Thyroid gland (tissue), 4 donors: Measurements from ENCODE around the gene MACROD1. TPM values are rescaled to one million over a fixed set of nuclear protein-coding genes. Genes with fewer than 3 reads are reported as not detected.

Experiments used
- DNase-seq, 2 donors: peaks; one replicate each; pipeline ENCODE4 v3.0.0-alpha.2; 2019
- H3K27ac ChIP-seq, 3 donors: fragments of 200-600 bp; sonication (generic); 1 replicate in 2 of 3; 2 replicates in 1 of 3; pipeline ENCODE4 v1.5.1; 2016 to 2019; ENCODE audit warnings: mild to moderate bottlenecking in 1 of 3, moderate library complexity in 1 of 3
- H3K27me3 ChIP-seq: fragments of 200-600 bp; sonication (generic); one replicate; pipeline ENCODE4 v1.5.1; 2019
- H3K36me3 ChIP-seq, 2 donors: fragments of 200-600 bp; sonication (generic); one replicate each; pipeline ENCODE4 v1.5.1; 2016 to 2019
- H3K4me1 ChIP-seq, 2 donors: fragments of 200-600 bp; sonication (generic); one replicate each; pipeline ENCODE4 v1.5.1; 2017 to 2019
- H3K4me3 ChIP-seq, 3 donors: fragments of 200-600 bp; sonication (generic); replicated peaks in 1 of 3; 1 replicate in 2 of 3; 2 replicates in 1 of 3; pipeline ENCODE4 v1.5.1; 2016; ENCODE audit warnings: mild to moderate bottlenecking in 1 of 3
- H3K9me3 ChIP-seq: fragments of 200-600 bp; sonication (generic); one replicate; pipeline ENCODE4 v1.5.1; 2017
- CTCF ChIP-seq, 6 experiments: fragments of 200-600 bp in 3 of 6; fragments of 450-650 bp in 3 of 6; sonication (generic) in 3 of 6; IDR thresholded peaks; one replicate each; pipeline ENCODE4 v1.5.1; 2016 to 2019; ENCODE audit warnings: antibody characterized with exemption in 6 of 6, mild to moderate bottlenecking in 2 of 6, inconsistent platforms in 1 of 6, moderate library complexity in 1 of 6
- POLR2A ChIP-seq, 2 donors: fragments of 450-650 bp; IDR thresholded peaks; one replicate each; pipeline ENCODE4 v1.6.1; 2017; ENCODE audit warnings: antibody characterized with exemption in 2 of 2, mild to moderate bottlenecking in 2 of 2, moderate library complexity in 1 of 2
- WGBS, 2 donors: methylation state at CpG; one replicate each; pipeline ENCODE4 v1.1.5; 2017; 5-methylcytosine and 5-hydroxymethylcytosine counted together
- intact Hi-C: fragments of 100-400 bp; cut with DNase I; formaldehyde crosslinking; loops from one replicate; pipeline ENCODE4 v1.15.1; 2023
- total RNA-seq, 4 donors: library from RNA; depleted of rRNA; stranded (reverse); fragments of >200 nt; gene quantifications; one replicate each; pipeline ENCODE4 v1.2.3, GENCODE V29; 2016

MACROD1 gene
- total RNA-seq, 4 donors from 2014 or later = 62.5 to 89.5 (median 70.0) TPM

GRCh38 chr11:64003807-64004589 is 161.9 kb downstream of the MACROD1 start:
- TF ChIP-seq POLR2A (IDR thresholded peaks at IDR 0.05) (no peak), CTCF (IDR thresholded peaks at IDR 0.05) (no peak)
- no peak for DNase-seq
- intact Hi-C loops = loop anchor here (10.0 kb wide), 1 partner anchor 81 kb away; no protein-coding TSS in a partner anchor
- H3K27me3 ChIP-seq = no peaks in the 10 kb centered on the region
- H3K36me3 ChIP-seq = no peaks in the 10 kb centered on the region
- WGBS, 2 donors = 81 to 84% methylated on average over 22 to 23 of the region's 23 CpGs
- H3K27ac ChIP-seq = no peak overlapping the region
- no peaks in the 10 kb centered on the region for H3K9me3 ChIP-seq
- H3K4me3 ChIP-seq = no peak overlapping the region
- H3K4me1 ChIP-seq = peaks cover 30 to 50% of the 10 kb centered on the region in 2 donors

GRCh38 chr11:64001484-64002420 is 164.2 kb downstream of the MACROD1 start:
- no peak overlapping the region for H3K27ac ChIP-seq
- no peaks in the 10 kb centered on the region for H3K27me3 ChIP-seq
- 69 to 79% methylated on average over 15 to 19 of the region's 23 CpGs for WGBS, 2 donors
- no peak for TF ChIP-seq POLR2A (IDR thresholded peaks at IDR 0.05)
- TF ChIP-seq CTCF (IDR thresholded peaks at IDR 0.05) = no peak
- peaks cover 10 to 16% of the 10 kb centered on the region in 2 donors for H3K36me3 ChIP-seq
- intact Hi-C loops = loop anchor here (2.0 to 10.0 kb wide), 2 partner anchors 83 to 147 kb away; no protein-coding TSS in a partner anchor
- no peaks in the 10 kb centered on the region for H3K9me3 ChIP-seq
- no peak for DNase-seq
- peaks cover 18 to 38% of the 10 kb centered on the region in 2 donors for H3K4me1 ChIP-seq
- no peak overlapping the region for H3K4me3 ChIP-seq

GRCh38 chr11:64000740-64001483 is 165.0 kb downstream of the MACROD1 start:
- 57% methylated on average over 11 of the region's 60 CpGs; no CpG with 5 or more reads in 1 of the 2 donors for WGBS, 2 donors
- H3K27ac ChIP-seq = no peak overlapping the region
- TF ChIP-seq CTCF (IDR thresholded peaks at IDR 0.05) (peak in 1 of 6 experiments; percentile 1), POLR2A (IDR thresholded peaks at IDR 0.05) (no peak)

GRCh38 chr11:64000026-64000739 is 165.7 kb downstream of the MACROD1 start:
- Histone ChIP-seq H3K36me3 (peaks cover 21 to 29% of the 10 kb centered on the region in 2 donors), H3K4me3 (peak overlapping the region in 1 of 3 donors; percentile 6), H3K27ac (no peak overlapping the region), H3K9me3 (no peaks in the 10 kb centered on the region), H3K27me3 (no peaks in the 10 kb centered on the region), H3K4me1 (peaks cover 18 to 38% of the 10 kb centered on the region in 2 donors)
- WGBS, 2 donors = 0% methylated on average over 2 of the region's 67 CpGs; no CpG with 5 or more reads in 1 of the 2 donors
- intact Hi-C loops = loop anchor here (2.0 to 10.0 kb wide), 2 partner anchors 85 to 149 kb away; no protein-coding TSS in a partner anchor
- peak; percentile 70 to 73 for DNase-seq
- peak; percentile 24 to 94 (median 86) for TF ChIP-seq CTCF (IDR thresholded peaks at IDR 0.05)
- no peak for TF ChIP-seq POLR2A (IDR thresholded peaks at IDR 0.05)

More at GRCh38 chr11:64000740-64001483, 165.0 kb downstream of the MACROD1 start:
- Histone ChIP-seq H3K9me3 (no peaks in the 10 kb centered on the region), H3K4me1 (peaks cover 18 to 38% of the 10 kb centered on the region in 2 donors), H3K4me3 (peak overlapping the region in 1 of 3 donors; percentile 6), H3K36me3 (peaks cover 14 to 23% of the 10 kb centered on the region in 2 donors), H3K27me3 (no peaks in the 10 kb centered on the region)
- no peak for DNase-seq
- intact Hi-C loops = loop anchor here (2.0 to 10.0 kb wide), 2 partner anchors 84 to 148 kb away; no protein-coding TSS in a partner anchor
